Ascending aorta (tissue), 2 donors: Measurements from ENCODE around the gene PROZ. TPM values are rescaled to one million over a fixed set of nuclear protein-coding genes. Genes with fewer than 3 reads are reported as not detected.
A peak's percentile ranks its signal among the peaks of the same experiment; 100 is the strongest.

ENCODE experiments used
- DNase-seq, 2 donors: peaks; one replicate each; pipeline ENCODE4 v3.0.0-alpha.2; 2019; ENCODE audit warnings: low spot score in 2 of 2
- H3K27ac ChIP-seq, 2 donors: fragments of 200-600 bp; sonication (generic); one replicate each; pipeline ENCODE4 v1.5.1; 2016 to 2017; ENCODE audit warnings: mild to moderate bottlenecking in 1 of 2
- H3K27me3 ChIP-seq: fragments of 200-600 bp; sonication (generic); one replicate; pipeline ENCODE4 v1.5.1; 2017
- H3K36me3 ChIP-seq, 2 donors: fragments of 200-600 bp; sonication (generic); one replicate each; pipeline ENCODE4 v1.5.1; 2016
- H3K4me1 ChIP-seq, 2 donors: fragments of 200-600 bp; sonication (generic); one replicate each; pipeline ENCODE4 v1.5.1; 2016 to 2017; ENCODE audit warnings: mild to moderate bottlenecking in 1 of 2
- H3K4me3 ChIP-seq, 2 donors: fragments of 200-600 bp; sonication (generic); one replicate each; pipeline ENCODE4 v1.5.1; 2016 to 2017; ENCODE audit warnings: mild to moderate bottlenecking in 1 of 2
- H3K9me3 ChIP-seq, 2 donors: fragments of 200-600 bp; sonication (generic); one replicate each; pipeline ENCODE4 v1.5.1; 2016
- intact Hi-C: fragments of 100-400 bp; cut with DNase I; formaldehyde crosslinking; loops from one replicate; pipeline ENCODE4 v1.15.1; 2023
- total RNA-seq: library from RNA; depleted of rRNA; stranded (reverse); fragments of >200 nt; gene quantifications from one replicate; pipeline ENCODE4 v1.1.0, GENCODE V29; 2016
- TF ChIP-seq, protein P1 (sequence below), 3 experiments: fragments of 200-600 bp in 2 of 3; fragments of 450-650 bp in 1 of 3; sonication (generic) in 2 of 3; IDR thresholded peaks; one replicate each; pipeline ENCODE4 v1.5.1; 2016 to 2019; ENCODE audit warnings: antibody characterized with exemption in 3 of 3, mild to moderate bottlenecking in 1 of 3, moderate library complexity in 1 of 3

PROZ gene
- total RNA-seq, 1 donor from 2014 or later = not detected

DNA sequence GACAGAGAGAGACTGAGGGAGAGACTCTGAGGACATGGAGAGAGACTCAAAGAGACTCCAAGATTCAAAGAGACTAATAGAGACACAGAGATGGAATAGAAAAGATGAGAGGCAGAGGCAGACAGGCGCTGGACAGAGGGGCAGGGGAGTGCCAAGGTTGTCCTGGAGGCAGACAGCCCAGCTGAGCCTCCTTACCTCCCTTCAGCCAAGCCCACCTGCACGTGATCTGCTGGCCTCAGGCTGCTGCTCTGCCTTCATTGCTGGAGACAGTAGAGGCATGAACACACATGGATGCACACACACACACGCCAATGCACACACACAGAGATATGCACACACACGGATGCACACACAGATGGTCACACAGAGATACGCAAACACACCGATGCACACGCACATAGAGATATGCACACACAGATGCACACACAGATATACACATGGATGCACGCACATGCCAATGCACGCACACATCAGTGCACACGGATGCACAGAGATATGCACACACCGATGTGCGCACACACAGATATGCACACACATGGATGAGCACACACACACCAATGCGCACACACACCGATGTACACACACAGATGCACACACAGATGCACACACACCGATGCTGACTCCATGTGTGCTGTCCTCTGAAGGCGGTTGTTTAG is 39.2 kb upstream of the PROZ start:
- no peak overlapping the region for H3K4me3 ChIP-seq
- H3K9me3 ChIP-seq = no peaks in the 10 kb centered on the region
- H3K27me3 ChIP-seq = no peaks in the 10 kb centered on the region
- intact Hi-C loops = no loop called here
- DNase-seq = peak in 1 of 2 donors; percentile 44
- no peak overlapping the region for H3K27ac ChIP-seq
- no peaks in the 10 kb centered on the region for H3K36me3 ChIP-seq
- TF ChIP-seq, protein P1, sequence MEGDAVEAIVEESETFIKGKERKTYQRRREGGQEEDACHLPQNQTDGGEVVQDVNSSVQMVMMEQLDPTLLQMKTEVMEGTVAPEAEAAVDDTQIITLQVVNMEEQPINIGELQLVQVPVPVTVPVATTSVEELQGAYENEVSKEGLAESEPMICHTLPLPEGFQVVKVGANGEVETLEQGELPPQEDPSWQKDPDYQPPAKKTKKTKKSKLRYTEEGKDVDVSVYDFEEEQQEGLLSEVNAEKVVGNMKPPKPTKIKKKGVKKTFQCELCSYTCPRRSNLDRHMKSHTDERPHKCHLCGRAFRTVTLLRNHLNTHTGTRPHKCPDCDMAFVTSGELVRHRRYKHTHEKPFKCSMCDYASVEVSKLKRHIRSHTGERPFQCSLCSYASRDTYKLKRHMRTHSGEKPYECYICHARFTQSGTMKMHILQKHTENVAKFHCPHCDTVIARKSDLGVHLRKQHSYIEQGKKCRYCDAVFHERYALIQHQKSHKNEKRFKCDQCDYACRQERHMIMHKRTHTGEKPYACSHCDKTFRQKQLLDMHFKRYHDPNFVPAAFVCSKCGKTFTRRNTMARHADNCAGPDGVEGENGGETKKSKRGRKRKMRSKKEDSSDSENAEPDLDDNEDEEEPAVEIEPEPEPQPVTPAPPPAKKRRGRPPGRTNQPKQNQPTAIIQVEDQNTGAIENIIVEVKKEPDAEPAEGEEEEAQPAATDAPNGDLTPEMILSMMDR (IDR thresholded peaks at IDR 0.05) = no peak
- H3K4me1 ChIP-seq = no peaks in the 10 kb centered on the region

DNA sequence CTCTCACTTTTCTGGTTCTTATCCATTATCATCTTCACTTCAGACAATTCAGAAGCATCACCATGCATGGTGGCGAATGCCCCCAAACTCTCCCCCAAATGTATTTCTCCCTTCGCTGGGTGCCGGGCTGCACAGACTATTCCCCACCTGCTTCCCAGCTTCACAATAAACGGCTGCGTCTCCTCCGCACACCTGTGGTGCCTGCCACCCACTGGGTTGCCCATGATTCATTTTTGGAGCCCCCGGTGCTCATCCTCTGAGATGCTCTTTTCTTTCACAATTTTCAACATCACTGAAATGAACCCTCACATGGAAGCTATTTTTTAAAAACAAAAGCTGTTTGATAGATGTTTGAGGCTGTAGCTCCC is 38.6 kb upstream of the PROZ start:
- no peaks in the 10 kb centered on the region for H3K36me3 ChIP-seq
- no peak overlapping the region for H3K27ac ChIP-seq
- TF ChIP-seq, protein P1 (IDR thresholded peaks at IDR 0.05) = no peak
- H3K4me3 ChIP-seq = no peak overlapping the region
- peak in 1 of 2 donors; percentile 50 for DNase-seq
- H3K27me3 ChIP-seq = no peaks in the 10 kb centered on the region
- intact Hi-C loops = no loop called here
- no peaks in the 10 kb centered on the region for H3K4me1 ChIP-seq
- H3K9me3 ChIP-seq = no peaks in the 10 kb centered on the region

DNA sequence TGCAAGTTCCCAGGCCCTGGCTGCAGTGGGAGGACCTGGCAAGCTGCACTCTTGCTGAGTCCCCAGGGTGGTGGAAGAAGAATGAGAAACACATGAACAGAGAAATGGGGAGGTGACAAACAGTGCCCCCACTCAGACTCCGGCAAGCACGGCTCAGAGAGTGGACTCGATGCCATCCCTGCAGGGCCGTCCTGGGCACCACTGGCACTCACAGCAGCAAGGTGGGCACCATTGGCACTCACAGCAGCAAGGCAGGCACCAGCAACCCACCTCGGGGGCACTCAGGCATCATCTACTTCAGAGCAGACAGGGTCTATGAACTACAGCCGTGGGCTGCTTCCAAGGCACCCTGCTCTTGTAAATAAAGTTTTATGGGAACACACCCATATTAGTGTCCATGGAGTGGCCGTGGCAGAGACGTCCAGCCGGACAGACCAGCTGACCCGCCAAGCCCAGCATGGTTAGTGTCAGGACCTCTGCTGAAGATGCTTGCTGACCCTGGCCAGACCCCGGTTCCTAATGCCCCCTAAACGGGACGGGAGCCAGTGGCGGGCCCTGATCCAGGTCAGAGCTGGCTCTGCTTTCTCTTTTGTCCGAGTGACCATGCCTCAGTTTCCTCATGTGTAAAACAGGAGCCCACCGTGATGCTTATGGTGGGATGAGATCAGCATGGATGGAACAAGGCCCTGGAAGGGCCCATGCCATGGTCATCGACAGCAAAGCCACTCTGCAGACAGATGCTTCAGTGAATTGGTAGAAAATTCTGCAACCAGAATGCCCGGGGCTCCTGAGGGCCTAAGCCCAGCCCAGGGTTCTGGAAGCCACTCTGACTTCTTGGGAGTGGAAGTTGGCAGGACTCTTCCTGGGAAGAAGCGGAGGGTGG is 37.9 kb upstream of the PROZ start:
- Histone ChIP-seq H3K36me3 (no peaks in the 10 kb centered on the region), H3K4me3 (no peak overlapping the region), H3K27me3 (no peaks in the 10 kb centered on the region), H3K4me1 (no peaks in the 10 kb centered on the region), H3K27ac (no peak overlapping the region), H3K9me3 (no peaks in the 10 kb centered on the region)
- TF ChIP-seq, protein P1 (IDR thresholded peaks at IDR 0.05) = no peak
- peak in 1 of 2 donors; percentile 53 for DNase-seq
- intact Hi-C loops = no loop called here

DNA sequence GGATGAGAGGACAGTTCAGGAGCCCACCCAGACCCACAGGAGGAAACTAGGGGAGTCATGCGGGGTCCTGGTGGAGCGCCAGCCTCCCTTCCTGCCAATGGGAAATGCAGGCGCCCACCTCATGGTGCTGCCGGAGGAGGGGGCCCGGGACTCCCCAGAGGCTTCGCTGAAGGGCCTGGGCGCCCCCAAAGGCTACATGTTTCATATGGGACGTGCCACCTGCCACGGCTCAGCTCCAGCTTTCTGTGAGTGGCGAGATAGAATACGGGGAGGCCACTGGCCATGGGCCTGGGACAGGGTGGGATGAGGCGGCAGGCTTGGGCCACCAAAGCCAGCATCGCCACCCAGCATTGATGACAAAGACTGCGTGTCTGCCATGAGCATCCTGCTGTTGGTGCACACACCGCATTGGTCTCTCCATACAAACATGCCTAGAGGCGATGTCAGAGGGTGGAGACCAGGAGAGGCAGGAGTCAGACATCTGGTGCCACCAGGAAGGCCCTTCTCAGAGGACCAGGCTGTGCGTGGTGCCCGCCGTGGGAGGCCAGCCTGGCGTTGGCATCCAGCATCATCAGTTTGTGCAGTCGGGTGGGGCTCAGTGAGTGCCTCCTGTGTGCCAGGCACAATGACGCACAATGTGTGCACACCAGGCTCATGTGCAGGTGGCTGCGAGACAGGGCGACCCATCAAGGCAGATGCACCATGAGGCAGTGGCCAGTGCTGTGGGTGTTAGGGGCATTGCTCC is 37.1 kb upstream of the PROZ start:
- DNase-seq = peak in 1 of 2 donors; percentile 60
- TF ChIP-seq, protein P1 (IDR thresholded peaks at IDR 0.05) = no peak
- H3K9me3 ChIP-seq = no peaks in the 10 kb centered on the region
- H3K36me3 ChIP-seq = no peaks in the 10 kb centered on the region
- H3K4me3 ChIP-seq = no peak overlapping the region
- intact Hi-C loops = no loop called here
- H3K4me1 ChIP-seq = no peaks in the 10 kb centered on the region
- no peak overlapping the region for H3K27ac ChIP-seq
- no peaks in the 10 kb centered on the region for H3K27me3 ChIP-seq

DNA sequence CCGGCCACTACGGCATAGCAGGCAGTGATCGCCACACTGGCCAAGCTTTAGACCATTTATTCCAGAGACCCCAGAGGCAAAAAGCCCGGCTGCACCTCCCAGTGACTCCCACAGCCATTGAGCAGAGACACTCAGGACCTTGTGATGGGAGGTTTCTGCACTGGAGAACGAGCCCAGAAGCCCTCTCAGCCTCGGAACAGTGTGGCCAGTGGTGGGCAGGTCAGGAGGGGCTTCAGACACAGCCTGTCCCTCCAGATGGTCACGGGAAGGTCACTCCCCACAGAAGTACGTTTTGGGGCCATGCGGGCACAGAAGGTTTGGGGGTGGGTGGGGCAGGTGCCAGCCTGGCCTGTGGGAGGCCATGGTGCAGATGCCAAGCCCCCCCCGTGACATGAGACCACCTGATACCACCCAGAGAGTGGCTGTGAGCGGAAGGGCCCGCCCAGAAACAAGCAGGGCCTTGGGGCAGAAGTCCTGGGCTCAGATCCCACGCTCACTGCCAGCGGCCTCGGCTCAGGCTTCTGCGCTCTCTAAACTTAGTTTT is 36.4 kb upstream of the PROZ start:
- Histone ChIP-seq H3K36me3 (no peaks in the 10 kb centered on the region), H3K9me3 (no peaks in the 10 kb centered on the region), H3K27me3 (no peaks in the 10 kb centered on the region), H3K27ac (peak overlapping the region; percentile 36 to 53), H3K4me3 (peak overlapping the region in 1 of 2 donors; percentile 53), H3K4me1 (no peaks in the 10 kb centered on the region)
- peak in 1 of 2 donors; percentile 56 for DNase-seq
- intact Hi-C loops = no loop called here
- TF ChIP-seq, protein P1 (IDR thresholded peaks at IDR 0.05) = no peak
